Measurements from ENCODE around the gene SCYL1. TPM values are rescaled to one million over a fixed set of nuclear protein-coding genes. Genes with fewer than 3 reads are reported as not detected.
"Not testable (repeated sequence)": the region's sequence is repeated elsewhere in the genome, so short reads cannot be mapped to it uniquely, and the experiment has no call there.

The SCYL1 gene
- total and polyA plus RNA-seq, 2 experiments from 2014 or later: 83.9 to 167 TPM

GRCh38 chr11:65563601-65564000 is 38.7 kb downstream of the SCYL1 start:
- no peaks in the 10 kb centered on the region for H4K20me1 ChIP-seq (ENCODE audit: insufficient read depth, poor library complexity, severe bottlenecking)
- 88% methylated on average over 4 of the region's 4 CpGs for WGBS (ENCODE audit: low lambda C conversion rate, missing lambda C conversion rate)
- H3K79me2 ChIP-seq: peaks cover 24% of the 10 kb centered on the region
- TF ChIP-seq EZH2 (IDR thresholded peaks at IDR 0.05; ENCODE audit: borderline replicate concordance): no peak
- no peak for TF ChIP-seq EZH2phosphoT487 (IDR thresholded peaks at IDR 0.05; ENCODE audit: low read depth, severe bottlenecking, unreplicated experiment)
- no peak for TF ChIP-seq CTCF (IDR thresholded peaks at IDR 0.05; ENCODE audit: poor library complexity)
- H3K36me3 ChIP-seq (replicated peaks; ENCODE audit: insufficient read depth, low read depth): no peaks in the 10 kb centered on the region
- H3K4me2 ChIP-seq: no peak overlapping the region
- no peaks in the 10 kb centered on the region for H3K9me2 ChIP-seq (replicated peaks; ENCODE audit: insufficient read depth)
- H3K4me1 ChIP-seq (ENCODE audit: insufficient read depth): peaks cover 28% of the 10 kb centered on the region
- H3K9me3 ChIP-seq (ENCODE audit: low read depth): no peaks in the 10 kb centered on the region
- no peaks in the 10 kb centered on the region for H3K27me3 ChIP-seq
- no peak overlapping the region for H3K27ac ChIP-seq
- no peak overlapping the region for H3K4me3 ChIP-seq
- DNase-seq (ENCODE audit: low spot score): no peak
- no peak overlapping the region for H2AFZ ChIP-seq

GRCh38 chr11:65564879-65565559 is 40.1 kb downstream of the SCYL1 start:
- not testable (repeated sequence) for H2AFZ ChIP-seq; H3K27ac ChIP-seq; H4K20me1 ChIP-seq (ENCODE audit: insufficient read depth, poor library complexity, severe bottlenecking); H3K9me3 ChIP-seq (ENCODE audit: low read depth); H3K9me2 ChIP-seq (replicated peaks; ENCODE audit: insufficient read depth); H3K4me2 ChIP-seq; DNase-seq (ENCODE audit: low spot score); H3K4me3 ChIP-seq; H3K36me3 ChIP-seq (replicated peaks; ENCODE audit: insufficient read depth, low read depth); H3K27me3 ChIP-seq
- H3K79me2 ChIP-seq: peaks cover 31% of the 10 kb centered on the region
- WGBS (ENCODE audit: low lambda C conversion rate, missing lambda C conversion rate): 93% methylated on average over 12 of the region's 12 CpGs
- peaks cover 21% of the 10 kb centered on the region for H3K4me1 ChIP-seq (ENCODE audit: insufficient read depth)

- TF ChIP-seq EZH2phosphoT487 (IDR thresholded peaks at IDR 0.05; ENCODE audit: low read depth, severe bottlenecking, unreplicated experiment): no peak
- TF ChIP-seq CTCF (IDR thresholded peaks at IDR 0.05; ENCODE audit: poor library complexity): no peak
- 88% methylated on average over 7 of the region's 7 CpGs for WGBS (ENCODE audit: low lambda C conversion rate, missing lambda C conversion rate)
- H4K20me1 ChIP-seq (ENCODE audit: insufficient read depth, poor library complexity, severe bottlenecking): no peaks in the 10 kb centered on the region
- no peaks in the 10 kb centered on the region for H3K27me3 ChIP-seq
- H3K9me2 ChIP-seq (replicated peaks; ENCODE audit: insufficient read depth): no peaks in the 10 kb centered on the region
- peaks cover 36% of the 10 kb centered on the region for H3K79me2 ChIP-seq
- no peak overlapping the region for H3K27ac ChIP-seq
- no peak overlapping the region for H3K4me3 ChIP-seq
- H3K9me3 ChIP-seq (ENCODE audit: low read depth): no peaks in the 10 kb centered on the region
- DNase-seq (ENCODE audit: low spot score): no peak
- H2AFZ ChIP-seq: no peak overlapping the region
- H3K36me3 ChIP-seq (replicated peaks; ENCODE audit: insufficient read depth, low read depth): no peaks in the 10 kb centered on the region
- H3K4me1 ChIP-seq (ENCODE audit: insufficient read depth): peaks cover 15% of the 10 kb centered on the region
- no peak overlapping the region for H3K4me2 ChIP-seq
Measured at GRCh38 chr11:65565624-65566453, 41.0 kb downstream of the SCYL1 start.

Data from hepatocyte (in vitro differentiated cells).